ENCODE results near the gene ADAM10.

ADAM10 gene

DNA sequence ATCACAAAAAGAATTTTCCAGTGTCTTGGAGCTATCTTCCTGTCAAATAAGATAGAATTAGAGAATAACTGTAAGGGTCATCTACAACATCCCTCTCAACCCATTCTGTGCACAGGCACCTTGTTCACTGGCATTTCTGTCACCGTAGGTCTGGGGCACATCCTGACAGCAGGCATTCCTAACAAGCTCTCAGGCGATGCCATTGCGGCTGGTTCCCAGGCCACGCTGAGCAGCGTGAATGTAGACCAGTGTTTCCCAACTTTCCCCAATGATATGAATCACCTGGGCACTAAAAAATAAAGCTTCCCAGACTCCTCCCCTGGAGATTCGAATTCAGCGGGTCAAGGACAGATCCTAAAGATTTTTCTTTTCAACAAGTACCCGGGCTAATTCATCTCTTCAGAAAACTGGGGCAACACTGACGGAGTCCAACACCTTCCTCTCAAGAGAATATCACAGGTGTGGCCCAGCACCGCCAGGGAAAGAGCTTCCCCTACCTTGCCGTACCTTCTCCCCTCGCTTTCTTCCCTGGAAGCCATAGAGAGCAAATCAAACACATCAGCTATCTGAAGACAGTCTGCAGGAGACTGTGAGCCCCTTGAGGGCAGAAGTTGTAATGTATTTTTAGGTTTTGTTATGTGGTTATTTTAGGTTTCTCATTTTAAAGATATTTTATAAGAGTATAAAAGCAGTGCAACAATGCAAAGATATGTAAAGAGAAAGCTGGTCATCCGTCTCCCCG lies 174.3 kb downstream of the ADAM10 start:
- DNase-seq (ENCODE audit: low spot score), result no peak

DNA sequence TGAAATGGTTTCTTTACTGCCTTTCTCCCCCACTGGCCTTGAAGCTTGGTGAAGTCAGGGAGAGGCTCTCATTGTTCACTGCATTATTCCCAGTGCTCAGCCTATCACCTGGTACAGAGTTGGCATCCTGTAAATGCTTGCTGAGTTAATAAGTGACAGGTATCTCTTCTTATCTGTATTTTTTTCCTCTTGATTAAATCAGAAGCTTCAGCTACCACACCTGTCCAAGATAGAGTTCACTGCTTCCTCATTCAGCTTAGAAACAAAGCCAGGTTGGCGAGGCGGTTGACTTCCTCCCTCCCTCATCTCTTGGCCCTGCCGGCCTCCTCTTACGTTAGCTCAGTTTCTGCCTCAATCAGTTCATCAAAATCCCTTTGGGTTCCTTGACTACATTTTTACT lies 174.9 kb downstream of the ADAM10 start:
- no peak for DNase-seq (ENCODE audit: low spot score)

DNA sequence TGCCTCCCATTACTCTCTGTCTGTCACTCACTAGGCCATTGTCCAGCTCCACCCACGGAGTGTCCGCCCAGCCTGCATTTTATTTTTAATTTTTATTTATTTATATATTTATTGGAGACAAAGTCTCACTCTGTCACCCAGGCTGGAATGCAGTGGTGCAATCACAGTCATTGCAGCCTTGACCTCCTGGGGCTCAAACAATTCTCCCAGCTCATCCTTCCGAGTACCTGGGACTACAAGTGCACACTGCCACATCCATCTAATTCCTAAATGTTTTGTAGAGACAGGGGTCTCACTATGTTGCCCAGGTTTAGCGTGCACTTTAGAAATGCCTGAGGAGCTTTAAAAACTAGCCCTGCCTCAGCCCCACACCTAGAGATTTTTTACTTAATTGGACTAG lies 176.2 kb downstream of the ADAM10 start:
- DNase-seq (ENCODE audit: low spot score), result no peak

DNA sequence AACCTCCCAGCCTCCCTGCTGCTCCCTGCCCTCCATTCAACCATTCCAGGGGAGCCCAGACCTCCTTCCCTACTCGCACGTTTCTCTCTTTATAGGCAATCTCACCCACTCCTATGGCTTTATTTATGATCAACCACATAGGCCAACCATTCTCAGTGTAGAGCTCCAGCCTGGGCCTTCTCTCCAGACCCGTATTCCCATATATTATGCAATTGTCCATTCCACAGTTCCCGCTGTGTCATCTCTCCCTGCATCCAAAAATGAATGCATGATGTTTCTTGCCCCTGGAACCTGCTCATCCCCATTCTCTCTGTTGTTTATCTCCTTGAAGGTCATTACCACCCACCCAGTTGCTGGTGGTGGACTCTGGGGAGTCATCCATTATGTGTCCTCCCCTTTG lies 177.0 kb downstream of the ADAM10 start:
- no peak for DNase-seq (ENCODE audit: low spot score)

DNA sequence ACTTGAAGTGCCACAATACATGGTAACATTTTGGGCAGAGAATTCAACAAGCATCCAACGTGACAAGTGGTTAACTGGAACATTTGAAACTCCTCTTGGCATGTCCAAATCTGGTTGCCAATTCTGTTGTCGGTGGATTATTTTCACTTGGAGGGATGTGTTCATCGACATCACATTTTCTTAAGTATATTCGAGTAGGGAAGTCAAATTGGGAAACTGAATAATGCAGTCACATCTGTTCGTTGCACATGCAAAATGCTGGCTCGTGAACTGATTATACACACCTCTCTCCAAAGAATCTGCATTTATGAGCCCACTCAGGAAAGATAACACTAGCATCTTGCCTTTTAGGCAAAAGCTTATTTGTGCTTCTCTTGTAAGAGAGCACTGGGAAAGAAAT lies 178.0 kb downstream of the ADAM10 start:
- DNase-seq (ENCODE audit: low spot score), result no peak

DNA sequence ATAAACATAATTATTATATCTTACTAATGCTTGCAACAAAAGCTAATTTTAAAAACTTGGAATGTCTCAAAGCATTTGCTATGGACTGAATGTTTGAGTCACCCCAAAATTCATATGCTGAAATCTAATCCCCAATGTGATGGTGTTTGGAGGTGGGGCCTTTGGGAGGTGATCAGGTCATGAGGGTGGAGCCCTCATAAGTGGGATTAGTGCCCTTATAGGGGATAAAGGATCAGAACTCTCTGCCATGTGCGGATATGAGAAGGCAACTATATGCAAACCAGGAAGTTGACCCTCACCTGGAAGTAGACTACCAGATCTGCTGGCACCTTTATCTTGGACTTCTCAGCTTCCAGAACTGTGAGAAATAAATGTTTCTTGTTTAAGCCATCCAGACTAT lies 180.1 kb downstream of the ADAM10 start:
- no peak for DNase-seq (ENCODE audit: low spot score)

DNA sequence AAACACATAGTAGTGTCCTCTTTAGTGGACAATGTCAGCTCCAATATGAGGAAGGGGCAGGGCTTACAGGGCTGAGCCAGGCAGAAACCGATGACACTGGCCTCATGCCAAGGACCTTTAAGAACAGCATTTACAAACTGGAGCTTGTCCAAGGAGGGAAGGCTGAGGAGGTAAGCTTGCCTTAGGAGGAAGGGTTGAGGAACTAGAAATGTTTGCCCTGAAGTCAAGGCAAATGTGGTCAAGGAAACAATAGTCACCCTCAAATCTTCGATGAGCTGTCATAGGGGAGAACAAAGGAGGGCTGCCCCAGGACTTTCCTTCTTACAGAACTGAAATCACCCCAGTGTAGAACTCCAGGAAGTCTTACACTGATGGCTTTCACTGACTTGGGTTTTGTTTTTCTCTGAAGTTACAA lies 181.3 kb downstream of the ADAM10 start:
- no peak for DNase-seq (ENCODE audit: low spot score)

DNA sequence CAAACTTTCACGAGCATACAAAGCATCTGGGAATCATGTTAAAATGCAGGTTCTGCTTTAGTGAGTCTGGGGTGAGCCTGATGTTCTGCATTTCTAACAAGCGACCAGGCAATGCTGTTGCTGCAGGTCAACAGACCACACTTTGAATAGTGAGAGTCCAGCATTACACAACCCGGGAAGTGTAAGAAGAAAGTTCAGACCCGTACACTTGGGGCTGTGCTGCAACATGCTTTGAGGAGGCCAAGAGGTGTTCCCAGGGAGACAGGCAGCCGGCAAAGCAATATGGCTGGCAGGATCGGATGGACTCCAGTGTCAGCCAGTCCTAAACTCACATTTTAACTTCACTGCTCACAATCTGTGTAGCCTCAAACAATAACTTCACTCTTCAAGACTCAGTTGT lies 183.5 kb downstream of the ADAM10 start:
- DNase-seq (ENCODE audit: low spot score), result no peak

DNA sequence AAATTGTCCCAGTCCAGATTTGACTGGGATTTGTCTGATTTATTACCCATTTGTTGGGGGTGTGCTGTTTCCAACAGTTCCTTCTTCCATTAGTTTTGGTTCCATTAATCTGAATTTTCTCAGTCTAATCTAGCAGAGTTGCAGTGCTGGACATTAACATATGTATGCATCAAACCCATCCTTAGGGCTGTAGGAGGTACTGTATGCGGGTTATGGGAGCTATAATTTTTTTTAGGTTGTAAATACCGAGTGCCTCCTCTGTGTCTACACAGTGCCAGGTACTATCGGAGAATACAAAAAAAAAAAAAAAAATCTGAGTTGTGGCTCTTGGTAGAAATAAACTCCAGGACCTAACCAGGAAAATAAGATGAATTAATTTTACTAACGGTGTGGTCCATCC lies 183.9 kb downstream of the ADAM10 start:
- DNase-seq (ENCODE audit: low spot score), result no peak

DNA sequence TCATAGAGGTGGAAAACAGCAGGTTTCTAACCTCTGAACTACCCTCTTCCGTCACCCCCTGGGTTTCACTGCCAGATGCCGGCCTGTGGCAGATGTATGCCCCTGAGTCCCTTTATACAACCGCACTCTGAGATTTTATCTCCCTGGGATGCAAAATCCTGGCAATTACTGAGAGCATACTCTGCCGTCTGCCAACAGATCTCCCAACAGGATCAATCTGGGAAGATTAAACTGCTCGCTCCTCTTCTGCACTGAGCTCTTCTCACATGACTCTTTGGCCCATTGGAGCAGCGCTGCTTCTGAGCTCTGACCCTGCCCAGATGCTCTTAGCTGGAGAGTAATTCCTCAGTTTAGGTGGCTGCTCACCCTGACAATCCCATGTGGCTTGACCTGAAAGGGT lies 184.5 kb downstream of the ADAM10 start:
- DNase-seq (ENCODE audit: low spot score), result no peak

DNA sequence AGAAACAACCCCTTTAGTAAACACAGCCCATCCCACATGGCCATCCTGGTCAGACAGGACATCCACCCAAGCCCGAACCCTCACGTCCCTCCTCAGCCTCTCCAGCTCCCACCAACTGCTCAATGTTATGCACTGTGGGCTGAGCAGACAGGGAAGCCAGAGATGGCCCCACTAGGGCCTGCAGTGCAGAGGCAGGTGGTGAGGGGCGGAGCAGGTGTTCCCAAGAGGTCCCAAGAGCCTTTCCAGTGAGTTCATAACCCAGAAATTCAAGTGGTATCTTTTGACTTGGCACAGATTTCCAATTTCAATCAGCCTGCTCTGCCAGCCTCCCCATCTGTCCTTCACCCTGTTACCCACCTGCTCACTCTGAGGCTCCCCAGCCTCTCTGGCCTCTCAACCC lies 187.4 kb downstream of the ADAM10 start:
- DNase-seq (ENCODE audit: low spot score), result no peak

DNA sequence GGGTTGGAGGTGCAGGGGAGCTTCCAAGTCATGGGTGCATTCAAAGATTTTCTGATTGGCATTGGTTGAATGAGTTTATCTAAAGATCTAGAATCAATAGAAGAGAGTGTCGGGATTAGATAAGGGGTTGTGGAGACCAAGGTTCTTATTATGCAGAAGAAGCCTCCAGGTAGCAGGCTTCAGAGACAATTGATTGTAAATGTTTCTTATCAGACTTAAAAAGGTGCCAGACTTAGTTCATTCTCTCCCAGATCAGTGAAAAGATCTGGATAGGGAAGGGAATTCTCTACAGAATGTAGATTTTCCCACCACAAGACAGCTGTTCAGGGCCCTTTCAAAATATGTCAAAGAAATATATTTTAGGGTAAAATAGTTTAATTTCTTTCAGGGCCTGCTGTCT lies 188.2 kb downstream of the ADAM10 start:
- DNase-seq (ENCODE audit: low spot score), result no peak

DNA sequence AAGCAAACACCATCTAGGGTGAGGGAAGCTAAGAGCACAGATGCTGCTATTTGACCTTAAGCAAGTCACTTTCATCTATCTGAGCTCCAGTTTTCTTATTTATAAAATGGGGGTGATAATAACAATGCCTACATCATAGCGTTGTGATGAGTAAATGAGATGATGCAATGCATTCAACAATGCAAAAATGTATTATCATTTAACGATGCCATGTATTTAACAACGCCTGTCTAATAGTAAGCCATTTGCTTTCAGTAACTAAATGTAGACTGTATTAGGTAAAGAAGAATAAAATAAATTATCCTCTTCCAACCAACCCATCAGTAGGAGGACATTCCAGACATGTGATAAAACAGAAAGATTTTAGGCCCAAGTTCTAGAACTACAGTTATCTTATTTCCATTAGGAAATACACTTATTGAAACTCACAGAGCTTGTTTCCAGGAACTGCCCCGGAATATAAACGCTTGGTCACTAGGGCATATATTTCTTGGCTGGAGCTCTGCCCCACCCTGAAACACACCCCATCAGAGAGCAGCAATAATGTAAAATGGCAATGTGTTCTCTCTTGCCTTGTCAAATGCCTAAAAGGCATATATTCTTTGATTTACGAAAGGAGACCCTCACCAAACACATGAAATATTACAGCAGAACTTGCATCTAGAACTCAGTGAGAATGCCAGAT lies 189.5 kb downstream of the ADAM10 start:
- DNase-seq (ENCODE audit: low spot score), result no peak

DNA sequence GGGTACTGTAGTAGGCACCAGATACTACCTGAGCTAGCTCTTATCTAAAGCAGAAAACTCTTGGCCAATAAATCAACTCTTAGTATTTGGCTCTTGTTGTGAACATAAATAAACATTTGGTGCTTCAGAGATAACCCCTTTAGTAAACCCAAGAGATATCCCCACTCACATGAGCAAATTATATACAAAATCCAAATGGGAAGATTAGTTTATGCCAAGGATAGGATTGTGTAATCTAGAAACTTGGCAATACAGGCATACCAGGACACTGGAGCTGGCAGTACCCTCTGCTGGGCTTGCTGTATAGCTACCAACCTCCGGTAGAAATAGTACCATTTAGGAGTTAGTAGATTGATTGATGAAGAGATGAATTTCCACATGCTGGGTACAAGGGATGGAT lies 190.7 kb downstream of the ADAM10 start:
- no peak for DNase-seq (ENCODE audit: low spot score)

DNA sequence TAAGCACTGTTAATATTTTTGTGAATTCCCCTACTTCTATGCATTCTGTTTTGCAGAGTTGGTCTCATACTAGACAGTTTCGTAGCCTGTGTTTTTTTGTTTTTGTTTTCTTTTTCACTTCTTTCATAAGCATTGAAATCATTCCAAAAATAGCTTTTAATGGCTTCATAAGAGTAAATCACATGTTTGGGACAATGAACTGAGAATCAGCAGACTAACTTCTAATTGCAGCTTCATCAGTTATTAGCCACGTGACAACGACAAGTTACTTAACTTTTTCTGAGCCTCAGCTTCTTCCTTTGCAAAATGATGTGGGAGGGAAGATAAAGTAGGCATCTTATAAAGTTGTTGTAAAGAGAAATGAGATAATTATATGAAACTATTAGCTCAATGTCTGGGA lies 193.0 kb downstream of the ADAM10 start:
- no peak for DNase-seq (ENCODE audit: low spot score)

DNA sequence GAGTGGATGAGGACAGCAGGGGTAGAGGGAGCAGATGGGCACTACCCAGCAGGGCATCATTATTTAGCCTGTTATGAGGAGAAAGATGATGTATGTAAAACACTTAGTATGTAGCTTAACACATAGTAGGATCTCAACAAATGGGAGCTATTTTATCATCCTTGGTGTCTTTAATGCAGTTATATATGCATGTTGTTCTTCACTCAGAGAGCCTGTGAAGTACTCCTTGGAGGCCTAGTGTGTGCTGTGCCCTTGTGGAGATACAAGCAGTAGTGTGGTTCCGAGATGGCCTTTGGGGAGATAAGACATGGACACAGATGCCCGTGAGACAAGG lies 193.5 kb downstream of the ADAM10 start:
- no peak for DNase-seq (ENCODE audit: low spot score)

DNA sequence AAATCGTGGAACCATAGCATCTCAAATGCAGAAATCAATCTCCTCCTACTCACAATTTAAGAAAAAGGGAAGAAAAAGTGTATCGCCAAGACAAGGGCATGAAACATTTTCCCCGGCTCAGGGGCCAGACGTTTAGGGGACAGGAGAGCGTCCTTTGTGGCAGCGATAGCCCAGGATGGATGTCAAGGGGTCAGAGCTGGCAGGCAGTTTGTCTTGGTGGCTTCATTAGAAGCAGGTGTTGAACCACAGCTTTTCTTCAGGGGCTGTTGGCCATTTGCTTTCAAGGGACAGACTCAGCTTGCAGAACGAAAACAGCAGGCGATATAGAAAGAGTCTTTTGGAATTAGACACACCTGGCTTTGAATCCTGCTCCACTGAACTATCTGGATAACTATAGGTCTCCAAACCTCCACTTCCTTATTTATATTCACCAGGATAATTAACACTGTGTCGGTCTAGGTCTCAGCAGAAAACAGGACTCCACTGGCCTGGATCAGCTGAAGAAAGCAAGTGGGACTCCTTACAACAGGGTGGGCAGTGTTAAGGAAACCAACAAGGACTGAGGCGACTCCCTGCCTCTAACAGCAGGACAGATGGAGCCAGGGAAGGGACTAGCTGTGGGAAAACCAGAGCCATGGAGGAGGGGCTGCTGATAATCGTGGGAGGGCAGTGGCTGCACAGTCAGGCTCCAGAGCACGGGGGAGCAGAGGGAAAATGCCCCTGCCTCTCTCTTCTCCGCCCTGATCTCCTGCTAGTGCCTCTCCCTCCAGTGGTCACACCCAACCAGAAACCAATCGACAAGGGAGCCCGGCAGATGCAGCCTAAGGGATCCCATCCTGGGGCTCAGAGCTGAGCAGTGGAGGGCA lies 194.1 kb downstream of the ADAM10 start:
- DNase-seq (ENCODE audit: low spot score), result no peak

DNA sequence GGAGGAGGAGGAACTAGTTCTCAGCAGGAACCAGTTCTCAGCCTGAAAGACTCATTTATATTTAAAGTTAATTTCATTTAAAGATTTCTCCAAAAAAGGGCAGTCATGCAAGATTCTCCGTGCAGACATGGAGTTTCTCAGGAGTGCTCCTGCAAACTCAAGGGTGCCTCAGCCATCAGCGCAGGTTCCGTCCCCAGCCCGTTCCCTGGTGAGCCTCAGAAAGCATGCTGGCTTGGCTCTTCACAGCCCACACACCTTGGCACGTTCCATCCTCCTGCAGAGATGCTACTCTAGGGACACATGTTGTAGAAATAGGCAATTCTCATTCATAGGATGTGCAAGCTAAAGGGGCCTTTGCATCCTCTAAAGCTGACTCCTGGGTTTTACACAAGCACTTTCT lies 194.7 kb downstream of the ADAM10 start:
- DNase-seq (ENCODE audit: low spot score), result no peak

DNA sequence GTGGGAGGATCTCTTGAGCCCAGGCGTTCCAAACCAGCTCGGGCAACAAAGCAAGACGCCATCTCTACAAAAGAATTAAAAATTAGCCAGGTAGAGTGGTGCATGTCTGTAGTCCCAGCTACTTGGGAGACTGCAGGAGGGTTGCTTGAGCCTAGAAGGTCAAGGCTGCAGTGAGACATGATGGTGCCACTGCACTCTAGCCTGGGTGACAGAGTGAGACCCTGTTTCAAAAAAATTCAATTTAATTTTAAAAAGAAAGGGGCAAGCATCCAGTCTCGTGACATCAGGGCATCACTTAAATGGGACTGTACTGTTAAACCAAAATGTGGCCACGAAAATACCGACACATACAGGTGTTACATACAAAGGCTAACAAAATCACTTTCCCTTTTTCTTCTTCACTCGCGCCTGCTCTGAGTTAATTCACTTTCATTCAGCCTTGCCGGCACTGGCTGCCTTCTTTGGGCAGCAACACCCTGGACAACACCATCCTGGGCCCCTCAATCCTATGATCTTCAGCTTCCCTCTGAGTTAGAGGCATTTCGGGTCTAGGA lies 196.1 kb downstream of the ADAM10 start:
- DNase-seq (ENCODE audit: low spot score), result no peak

DNA sequence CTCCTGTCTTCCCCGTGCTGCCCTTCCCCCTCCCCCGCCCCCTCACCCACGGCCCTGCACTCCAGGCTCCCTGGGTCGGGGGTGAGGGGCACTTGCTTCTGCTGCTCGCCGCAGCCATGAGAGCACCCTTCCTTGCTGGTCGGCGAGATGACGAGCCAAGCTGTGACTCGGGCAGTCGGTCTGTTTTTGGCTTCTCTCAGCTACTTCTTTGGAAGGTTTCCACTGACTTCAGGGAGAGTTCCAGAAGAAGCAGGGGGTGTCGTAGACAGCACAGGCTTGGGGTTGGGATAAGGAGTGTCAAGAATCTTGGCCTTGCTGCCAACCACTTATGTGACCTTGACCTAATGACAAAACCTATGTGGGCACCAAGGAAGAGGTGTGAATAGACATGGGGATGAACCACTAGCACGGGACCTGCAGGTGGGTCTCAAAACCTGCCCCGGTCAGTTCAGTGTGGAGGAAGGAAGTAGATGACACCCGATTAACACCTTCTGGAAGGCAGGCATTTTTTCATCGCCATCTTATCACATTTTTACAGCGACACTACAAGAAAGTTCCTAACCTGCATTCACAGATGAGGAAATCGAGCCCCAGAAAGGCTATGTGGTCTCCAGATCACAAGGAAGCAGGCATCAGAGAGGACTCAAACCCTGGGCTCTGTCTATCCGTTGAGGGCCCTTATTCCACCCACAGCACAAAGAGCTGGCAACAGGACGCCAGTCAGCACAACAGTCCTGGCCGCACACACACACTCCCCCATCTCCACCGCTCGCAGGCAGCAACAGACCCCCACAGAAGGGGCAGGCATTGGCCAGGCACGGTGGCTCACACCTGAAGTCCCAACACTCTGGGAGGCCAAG lies 196.8 kb downstream of the ADAM10 start:
- DNase-seq (ENCODE audit: low spot score), result no peak

DNA sequence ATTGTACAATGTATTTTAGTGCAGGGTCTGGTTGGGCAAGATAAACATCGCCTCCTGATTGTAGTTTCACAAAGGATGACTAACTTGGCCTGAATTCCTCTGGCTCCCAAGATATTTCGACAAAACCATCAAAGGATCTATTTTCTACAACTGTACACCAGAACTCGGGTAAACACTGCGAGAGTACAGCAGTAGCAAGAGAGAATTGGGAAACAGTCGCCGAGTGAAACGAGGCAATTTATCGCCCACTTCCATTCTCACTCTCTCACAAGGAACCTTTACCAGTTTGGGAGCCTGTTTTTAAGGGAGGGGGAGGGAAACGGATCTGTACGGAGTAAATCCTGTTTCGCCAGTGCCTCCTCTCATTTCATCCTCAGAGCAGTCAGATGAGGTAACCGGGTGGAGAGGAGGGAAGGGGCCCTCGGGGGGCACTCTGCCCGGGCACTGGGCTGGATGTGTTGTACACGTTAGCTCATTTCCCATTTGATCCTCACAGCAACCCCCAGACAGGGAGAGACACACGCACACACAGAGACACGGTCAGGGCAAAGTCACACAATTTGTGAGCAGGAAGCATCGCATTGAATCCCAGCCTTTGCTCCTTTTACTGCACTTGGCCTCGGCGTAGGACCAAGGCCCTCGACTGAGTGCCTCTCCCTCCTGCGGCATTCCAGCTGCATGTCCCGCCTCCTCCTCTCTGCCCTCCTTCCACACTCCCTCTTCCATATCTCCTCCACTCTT lies 197.6 kb downstream of the ADAM10 start:
- DNase-seq (ENCODE audit: low spot score), result no peak

Data from left forelimb (tissue), 1 donor.